Right hindlimb (tissue), 1 donor: ENCODE measurements around the gene ZNF511.
"Not testable (repeated sequence)": the region's sequence is repeated elsewhere in the genome, so short reads cannot be mapped to it uniquely, and the experiment has no call there.

Experiments
- DNase-seq: peaks from one replicate; pipeline ENCODE4 v3.0.0-alpha.2; 2018

ZNF511 gene

DNA sequence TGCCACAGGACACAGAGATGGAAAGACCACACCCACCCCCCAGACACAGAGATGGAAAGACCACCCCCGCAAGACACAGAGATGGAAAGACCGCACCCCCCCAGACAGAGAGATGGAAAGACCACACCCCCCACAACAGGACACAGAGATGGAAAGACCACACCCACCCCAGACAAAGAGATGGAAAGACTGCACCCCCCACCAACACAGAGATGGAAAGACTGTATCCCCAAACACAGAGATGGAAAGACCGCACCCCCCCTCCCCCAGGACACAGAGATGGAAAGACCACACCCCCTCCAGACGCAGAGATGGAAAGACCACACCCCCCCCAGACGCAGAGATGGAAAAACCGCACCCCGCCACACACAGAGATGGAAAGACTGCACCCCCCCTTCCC lies 8.0 kb downstream of the ZNF511 start:
- DNase-seq: no peak

DNA sequence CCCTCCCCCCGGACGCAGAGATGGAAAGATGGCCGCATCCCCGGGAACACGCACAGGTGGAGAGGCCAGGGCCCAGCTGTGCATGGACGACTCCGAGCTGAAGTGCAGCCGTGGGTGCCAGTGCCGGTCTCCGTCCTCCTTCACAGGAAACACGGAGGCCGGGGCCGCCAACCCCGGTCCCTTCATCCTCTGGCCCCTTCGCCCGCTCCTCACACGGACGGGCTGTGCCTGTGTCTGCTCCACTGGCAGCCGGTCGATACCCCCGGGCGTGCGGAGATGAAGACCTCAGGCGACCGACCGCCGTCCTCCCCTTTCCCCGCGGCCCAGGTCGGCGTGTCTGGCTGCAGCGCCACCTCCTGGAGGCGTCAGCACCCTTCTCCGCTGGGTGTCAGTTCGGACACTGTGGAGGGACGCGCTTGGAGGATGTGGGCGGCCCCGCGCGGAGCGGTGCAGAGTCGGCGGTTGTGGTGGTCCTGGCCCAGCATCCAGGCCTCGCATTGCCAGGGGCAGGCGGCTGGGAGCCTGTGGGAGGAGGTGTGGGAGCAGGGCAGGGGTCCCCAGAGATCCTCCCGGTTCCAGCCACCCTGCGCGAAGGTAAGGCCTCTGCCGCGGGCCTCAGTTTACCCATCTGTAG lies 9.9 kb downstream of the ZNF511 start:
- peak; percentile 44 for DNase-seq

DNA sequence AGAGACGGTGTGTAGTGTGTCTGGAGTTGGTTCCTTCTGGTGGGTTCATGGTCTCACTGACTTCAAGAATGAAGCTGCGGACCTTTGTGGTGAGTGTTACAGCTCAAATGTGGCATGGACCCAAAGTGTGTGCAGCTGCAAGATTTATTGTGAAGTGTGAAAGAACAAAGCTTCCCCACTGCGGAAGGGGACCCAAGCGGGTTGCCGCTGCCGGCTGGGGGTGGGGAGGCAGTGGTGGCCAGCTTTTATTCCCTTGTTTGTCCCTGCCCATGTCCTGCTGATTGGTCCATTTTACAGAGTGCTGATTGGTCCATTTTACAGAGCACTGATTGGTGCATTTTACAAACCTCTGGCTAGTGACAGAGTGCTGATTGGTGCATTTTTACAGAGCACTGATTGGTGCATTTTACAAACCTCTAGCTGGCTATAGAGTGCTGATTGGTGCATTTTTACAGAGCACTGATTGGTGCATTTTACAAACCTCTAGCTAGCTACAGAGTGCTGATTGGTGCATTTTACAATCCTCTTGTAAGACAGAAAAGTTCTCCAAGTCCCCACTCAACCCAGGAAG lies 12.2 kb downstream of the ZNF511 start:
- DNase-seq: peak; percentile 3

DNA sequence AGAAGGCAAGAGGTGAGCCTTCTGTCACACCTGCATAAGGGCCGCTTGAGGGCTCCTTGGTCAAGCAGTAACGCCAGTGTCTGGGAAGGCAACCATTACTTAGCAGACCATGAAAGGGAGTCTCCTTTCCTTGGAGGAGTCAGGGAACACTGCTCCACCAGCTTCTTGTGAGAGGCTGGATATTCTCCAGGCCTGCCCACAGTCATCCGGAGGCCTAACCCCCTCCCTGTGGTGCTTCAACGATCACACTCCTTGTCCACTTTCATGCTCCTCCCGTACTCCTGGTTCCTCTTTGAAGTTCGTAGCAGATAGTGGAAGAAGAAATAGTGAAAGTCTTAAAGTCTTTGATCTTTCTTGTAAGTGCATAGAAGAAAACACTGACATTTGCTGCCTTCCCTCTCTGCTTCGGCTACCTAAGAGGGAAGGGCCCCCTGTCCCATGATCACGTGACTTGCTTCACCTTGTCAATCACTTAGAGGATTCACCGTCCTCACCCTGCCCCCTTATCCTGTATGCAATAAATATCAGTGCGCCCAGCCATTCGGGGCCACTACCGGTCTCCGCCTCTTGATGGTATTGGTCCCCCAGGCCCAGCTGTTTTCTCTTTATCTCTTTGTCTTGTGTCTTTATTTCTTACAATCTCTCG lies 13.5 kb downstream of the ZNF511 start:
- not testable (repeated sequence) for DNase-seq

DNA sequence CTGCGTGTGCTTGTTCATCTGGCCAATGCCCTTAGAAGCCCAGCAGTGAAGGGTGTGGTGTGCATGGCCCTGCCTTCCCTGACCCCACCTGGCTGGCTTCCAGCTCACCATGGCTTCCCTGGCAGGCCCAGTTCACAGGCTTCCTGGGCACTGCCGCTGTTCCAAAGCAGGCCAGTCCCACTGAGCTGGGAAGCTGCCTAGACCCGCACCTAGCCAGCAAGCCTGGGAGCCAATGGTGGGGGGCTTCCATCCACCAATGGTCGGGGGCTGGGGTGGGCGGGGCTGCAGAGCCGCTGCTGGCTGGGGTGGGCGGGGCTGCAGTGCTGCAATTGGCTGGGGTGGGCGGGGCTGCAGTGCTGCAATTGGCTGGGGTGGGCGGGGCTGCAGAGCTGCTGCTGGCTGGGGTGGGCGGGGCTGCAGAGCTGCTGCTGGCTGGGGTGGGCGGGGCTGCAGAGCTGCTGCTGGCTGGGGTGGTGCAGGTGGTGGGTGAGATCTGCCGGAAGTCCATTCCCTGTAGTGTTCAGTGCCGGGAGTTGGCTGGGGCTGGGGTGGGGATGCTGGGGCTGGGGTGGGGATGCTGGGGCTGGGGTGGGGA lies 15.6 kb downstream of the ZNF511 start:
- DNase-seq: peak; percentile 38

DNA sequence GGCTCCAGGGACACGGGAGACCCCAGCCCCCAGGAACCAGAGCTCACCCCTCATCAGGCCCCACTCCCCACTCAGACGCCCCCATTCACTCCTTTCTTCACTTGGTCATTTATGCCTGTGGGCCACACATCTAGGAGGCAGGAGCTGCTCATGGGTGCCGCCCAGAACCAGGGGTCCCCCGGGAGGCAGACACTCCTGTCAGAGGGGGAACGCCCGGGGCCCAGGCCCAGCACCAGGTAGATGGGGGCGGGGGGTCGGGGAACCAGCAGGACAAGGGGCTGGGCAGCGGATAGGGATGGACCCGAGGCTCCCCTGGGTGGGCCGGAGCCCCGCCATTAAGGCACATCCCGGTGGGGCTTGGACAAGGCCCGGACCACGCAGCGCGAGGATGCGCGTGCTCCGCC lies 16.1 kb downstream of the ZNF511 start:
- peak; percentile 23 for DNase-seq

DNA sequence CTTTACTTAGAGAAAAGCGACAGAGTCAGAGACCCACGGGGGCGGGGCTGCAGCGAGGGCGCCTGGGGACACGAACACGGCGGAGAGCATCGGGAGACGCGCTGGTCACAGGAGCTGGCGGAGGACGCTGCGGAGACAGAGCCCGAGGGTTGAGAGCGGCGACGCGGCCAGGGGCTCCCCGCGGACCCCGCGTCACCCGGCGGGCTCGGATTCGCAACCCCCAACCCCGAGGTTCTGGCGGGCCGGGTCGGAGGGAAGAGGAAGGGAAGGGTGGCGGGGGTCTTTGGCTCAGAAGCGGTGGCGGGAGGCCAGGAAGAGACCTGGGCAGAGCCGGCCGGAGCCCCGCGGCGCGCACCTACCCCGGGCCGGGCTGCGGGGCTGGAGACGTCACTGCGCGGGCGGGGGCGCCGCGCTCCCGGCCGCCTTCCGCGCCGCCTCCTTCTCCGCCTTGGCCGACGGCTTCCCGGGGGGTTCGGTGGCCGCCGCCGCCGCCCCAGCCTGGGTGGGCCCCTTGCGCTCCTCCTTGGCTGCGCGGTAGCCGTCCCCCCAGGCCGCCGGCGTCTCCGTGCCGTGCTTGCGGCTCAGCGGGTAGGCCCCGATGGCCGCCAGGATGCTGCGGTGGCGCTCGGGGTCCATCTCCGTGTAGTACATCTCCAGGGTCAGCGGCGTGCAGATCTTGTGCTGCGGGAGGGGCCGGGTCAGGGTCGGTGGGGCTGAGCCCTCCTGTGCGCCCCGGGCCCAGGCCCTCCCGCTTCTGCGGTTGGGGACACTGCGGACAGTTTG lies 16.9 kb downstream of the ZNF511 start:
- DNase-seq: peak; percentile 24

DNA sequence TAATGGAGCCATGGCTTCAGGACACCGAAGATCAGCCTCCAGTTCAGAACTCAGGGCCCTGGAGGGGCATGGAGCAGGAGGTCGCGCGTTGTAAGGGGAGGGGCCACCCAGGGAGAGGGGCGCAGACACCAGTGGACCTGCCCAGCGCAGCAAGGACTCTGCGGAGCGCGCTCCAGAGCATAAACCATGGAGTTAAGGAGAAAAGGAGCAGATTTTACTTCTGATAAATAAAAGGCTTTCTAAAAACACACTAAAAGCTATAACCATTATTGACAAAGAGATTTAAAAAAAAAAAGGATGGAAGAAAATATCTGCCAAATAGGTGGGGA lies 17.5 kb downstream of the ZNF511 start:
- no peak for DNase-seq

DNA sequence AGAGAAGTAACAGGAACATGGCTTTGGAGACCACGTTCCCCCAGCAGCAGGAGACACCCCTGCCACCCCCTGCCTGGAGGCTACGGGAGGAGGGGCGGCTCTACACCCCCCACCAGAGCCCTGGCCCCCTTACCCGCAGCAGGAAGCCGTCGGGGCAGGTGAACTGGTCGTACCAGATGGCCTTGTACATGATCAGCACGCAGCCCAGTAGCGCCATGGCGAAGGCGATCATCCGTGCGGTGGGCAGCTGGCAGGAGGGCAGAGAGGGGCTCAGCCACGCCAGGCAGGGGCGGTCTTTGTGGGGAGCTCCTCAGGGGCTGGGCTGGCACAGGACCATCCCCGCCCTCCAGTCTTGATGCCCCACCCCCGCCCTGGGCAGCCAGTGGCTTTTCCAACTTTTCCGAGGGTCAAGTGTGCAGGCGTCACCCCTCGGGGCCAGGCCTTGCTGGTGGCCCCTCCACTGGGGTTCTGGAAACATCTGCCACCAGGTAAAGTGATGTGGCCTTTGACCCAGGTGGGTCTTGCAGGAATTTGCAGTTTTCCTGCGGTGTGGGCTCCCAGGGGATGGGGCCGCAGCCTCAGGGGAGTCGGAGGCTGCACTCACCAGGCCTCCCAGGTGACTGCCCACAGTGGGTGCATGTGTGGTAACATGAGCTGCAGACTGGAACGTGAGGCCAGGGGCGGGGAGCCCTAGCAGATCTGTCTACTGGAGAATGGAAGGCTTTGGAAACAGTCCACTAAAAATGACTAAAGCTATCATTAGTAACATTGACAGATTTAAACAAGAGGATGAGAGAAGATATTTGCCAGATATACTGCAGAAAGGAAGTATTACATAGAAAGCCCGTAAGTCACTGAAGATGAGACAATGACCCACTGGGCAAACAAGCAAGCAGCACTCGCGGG lies 18.3 kb downstream of the ZNF511 start:
- peak; percentile 12 for DNase-seq

DNA sequence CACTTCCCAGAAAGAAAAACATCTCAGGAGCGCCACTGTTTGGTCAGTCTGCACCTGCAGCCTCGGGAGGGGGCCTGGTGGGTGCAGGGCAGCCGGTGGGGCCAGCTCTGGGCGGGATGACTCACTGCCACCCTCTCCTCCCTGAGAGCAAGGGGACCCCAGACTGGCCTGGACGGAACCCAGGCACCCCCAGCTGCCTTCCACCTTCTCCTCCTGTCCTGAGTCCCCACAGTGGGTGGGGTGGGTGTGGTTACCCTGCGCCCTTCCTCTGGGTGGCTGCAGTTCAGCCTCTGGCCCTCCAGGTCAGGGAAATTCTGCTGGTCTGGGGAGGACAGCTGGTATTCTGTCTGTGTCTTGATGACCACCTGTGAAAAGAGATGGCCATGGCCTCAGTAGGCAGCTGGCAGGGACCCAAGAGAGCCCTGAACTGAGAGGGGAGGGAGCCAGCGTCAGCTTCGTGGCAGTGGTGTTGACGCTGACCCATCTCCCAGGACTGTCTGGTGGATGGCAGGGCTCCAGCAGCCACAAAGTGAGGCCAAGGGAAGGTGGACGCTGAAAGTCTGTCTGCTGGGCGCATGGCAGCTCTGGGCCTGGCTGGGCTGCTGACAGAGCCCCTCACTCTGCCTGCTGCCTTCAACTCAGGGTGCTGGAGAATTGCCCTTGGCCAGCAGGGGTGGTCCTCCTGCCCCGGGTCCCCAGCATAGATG lies 19.1 kb downstream of the ZNF511 start:
- DNase-seq: peak; percentile 23

DNA sequence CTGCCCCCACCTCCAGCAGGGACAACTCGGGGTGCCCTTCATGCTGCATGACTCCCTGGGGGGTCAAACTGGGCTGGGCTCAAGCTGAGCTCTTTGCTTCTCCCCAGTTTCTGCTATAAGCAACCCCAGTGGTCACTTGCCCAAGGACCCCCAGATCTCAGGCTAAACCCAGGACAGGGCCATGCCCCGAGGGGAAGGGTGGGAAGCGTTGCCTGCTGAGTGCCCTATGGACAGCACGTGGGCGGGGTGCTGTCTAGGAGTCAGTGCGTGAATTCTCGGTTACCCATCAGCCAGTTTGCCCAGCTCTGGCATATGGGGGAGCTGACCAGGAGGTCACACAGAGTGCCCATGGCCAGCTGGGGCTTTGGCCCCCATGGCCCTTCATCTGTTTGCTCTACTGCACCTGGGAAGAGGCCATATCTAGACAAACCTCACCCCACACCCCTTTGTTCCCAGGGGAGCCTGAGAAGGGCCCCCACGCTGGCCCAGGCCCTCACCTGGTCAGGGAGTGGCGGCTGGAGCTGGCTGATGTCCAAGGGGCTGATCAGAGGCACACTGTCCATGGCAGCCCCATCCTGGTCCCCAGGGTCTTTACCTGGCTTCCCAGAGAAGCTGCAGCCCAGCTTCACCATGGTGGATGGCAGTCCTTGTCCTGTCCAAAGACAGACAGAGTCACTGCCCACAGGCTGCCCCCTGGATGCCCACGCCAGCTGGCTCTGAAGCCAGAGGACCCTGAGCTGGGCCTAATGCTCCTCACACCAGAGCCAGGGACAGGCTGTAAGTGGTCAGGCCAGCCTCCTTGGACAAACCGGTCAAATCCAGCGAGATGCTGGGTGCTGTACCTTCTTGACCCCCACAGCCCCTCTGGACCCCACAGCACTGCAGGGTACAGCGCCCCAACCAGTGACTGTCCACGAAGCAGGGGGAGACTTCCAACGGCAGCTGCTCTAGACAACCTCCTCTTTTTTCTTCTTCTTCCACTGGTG lies 19.9 kb downstream of the ZNF511 start:
- DNase-seq: peak; percentile 22

DNA sequence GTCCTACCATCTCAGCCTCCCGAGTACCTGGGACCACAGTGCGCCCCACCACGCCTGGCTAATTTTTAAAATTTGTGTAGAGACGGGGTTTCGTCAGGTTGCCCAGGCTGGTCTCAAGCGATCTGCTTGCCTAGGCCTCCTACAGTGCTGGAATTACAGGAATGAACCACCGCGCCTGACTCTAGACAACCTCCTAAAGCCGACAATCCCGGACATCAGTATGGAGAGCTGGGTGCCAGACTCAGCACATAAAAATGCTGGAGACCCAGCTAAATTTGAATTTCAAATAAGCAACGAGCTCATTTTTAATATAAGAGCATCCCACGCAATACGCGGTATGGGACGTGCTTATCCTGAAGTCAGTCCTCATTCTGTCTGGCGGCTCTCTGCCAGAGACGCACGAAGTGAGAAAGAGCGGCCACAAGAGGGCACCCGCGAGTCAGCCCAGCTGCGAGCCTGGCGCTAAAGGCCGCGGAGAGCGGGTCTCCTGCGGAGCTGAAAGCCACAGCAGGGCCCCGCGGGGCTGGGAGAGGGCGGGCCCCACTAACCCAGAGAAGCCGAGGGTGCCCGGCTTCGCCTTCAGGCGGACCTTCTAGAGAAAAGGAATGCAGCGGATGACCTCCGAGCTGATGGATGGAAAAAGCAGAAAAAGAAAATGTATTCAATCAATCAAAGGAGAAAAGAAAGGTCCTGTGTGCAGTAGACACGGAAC lies 20.9 kb downstream of the ZNF511 start:
- peak; percentile 88 for DNase-seq

DNA sequence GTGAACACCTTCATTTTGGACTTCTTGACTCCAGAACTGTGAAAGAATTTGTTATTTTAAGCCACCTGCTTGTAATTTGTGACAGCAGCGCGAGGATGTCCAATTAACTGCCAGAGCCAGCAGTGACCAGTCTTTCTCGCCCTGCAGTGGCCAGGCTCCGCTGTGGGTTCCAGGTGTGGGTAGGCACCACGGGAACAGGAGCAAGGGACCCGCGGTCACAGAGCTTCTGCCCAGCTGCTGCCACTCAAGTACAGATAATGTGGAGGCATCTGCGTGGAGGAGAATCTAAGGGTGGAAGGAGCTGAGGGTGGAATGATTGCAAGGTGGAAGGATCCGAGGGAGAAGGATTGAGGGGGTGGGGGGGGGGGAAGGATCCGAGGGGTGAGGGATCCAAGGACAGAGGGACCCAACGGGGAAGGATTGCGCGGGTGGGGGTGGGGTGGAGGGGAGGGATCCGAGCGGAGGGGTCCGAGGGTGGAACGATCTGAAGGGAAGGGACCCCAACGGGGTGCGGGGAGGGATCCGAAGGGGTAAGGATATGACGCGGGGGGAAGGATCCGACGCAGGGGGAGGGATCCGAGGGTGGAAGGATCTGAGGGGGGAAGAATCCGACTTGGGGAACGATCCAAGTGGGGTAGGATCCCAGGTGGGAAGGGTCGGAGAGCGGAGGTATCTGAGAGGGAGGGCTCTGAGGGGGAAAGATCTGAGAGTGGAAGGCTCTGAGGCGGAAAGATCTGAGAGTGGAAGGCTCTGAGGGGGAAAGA lies 24.4 kb downstream of the ZNF511 start:
- no peak for DNase-seq

DNA sequence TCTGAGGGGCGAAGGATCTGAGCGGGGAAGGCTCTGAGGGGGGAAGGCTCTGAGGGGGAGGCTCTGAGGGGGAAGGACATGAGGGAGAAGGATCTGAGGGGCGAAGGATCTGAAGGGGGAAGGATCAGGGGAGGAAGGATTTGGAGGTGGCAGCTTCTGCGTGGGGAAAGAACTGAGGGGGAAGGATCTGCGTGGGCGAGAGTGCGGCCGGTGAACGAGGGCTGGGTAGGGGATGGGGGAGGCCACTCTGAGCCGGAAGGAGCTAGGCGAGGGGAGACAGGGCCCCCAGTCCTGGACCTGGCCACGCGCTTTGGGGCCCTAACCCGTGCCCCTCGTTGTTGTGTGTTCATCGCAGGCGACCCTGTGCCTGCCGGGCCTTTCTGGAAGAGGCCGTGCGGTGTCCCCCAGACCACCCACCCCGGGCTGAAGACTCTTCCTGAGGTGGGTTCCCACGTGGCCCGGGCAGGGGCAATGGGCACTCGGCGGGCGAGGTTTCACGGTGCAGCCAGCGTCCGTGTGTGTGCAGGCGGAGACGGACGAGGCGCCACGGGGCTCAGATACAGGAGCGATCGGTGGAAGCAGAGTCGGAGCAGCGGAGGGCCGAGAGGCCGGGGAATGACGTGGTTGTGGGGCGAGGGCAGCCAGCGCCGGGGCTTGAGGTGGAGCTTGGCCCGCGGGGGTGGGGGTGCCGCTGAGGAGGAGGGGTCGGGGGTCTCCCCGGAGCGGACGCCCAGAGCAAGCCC lies 26.0 kb downstream of the ZNF511 start:
- no peak for DNase-seq

DNA sequence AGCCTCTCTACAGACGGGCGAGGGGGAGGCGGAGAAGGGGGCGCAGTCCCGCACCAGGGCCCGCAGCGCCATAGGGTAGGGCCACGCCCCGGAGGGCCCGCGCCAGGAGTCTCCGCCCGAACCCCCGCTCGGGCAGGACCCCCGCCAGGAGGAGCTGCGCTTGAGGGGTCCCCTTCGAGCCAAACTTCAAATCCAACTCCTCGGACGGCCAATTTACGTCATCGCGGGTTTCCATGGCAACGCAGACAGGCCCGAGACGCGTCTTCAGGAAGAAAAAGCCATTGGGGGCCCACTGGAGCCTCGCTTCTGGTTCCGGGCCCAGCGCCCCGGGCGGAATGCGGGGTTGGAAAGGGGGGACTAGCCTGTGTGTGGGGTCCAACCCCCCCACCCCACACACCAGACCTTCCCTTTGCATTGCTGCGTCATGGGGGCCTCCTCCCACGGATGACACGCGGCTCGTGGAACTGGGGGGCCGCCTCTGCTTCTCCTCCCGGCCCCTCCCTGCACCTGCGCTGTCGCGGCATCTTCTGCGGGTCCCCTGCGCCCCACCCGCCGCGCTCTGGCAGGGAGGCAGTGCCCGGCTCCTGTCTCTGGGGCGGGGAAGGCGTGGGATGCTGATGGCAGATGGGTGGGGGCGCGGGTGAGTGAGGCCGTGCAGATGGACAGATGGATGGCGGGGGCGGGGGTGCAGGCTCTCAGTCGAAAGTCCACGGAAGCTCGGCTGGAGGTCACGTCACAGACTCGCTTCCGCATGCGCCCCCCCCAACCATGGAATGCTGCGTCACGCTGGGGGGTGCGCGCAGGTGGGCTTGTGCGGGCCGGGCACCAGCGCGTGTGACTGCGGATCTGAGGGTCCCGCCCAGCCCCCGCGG lies 26.8 kb downstream of the ZNF511 start:
- DNase-seq: peak; percentile 79

DNA sequence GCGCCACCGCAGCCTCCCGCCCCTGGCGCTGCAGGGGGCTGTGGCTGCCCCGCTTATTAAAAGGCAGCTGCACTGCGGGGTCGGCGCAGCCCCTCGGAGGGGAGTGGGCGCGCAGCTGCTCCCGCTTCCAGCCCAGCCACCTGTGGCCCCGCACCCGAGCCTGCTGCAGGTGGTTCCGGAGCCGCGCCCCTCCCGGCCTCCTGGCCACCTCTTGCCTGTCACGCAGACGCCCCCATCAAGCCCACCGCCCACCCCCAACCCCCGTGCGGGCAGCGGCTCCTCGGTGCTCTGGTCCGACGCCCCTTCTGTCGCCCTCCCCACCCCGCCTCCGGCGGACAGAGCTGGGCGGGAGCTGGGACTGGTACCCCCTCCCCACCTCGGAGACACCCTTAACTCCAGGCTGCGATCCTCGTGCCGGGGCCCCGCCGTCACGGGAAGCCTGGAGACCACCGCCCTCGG lies 27.4 kb downstream of the ZNF511 start:
- no peak for DNase-seq
